22Rv1 (cell line): ENCODE results near the gene ALKBH5.

Experiments used
- H3K27ac ChIP-seq: fragments of 450-650 bp; 2 replicates; pipeline ENCODE4 v1.5.1; 2017
- CTCF ChIP-seq: fragments of 450-650 bp; IDR thresholded peaks from 2 replicates; pipeline ENCODE4 v1.5.1; 2017; ENCODE audit warnings: mild to moderate bottlenecking
- ZFX ChIP-seq: fragments of 450-650 bp; IDR thresholded peaks from 2 replicates; pipeline ENCODE4 v1.6.1; 2017; ENCODE audit warnings: antibody characterized with exemption, borderline replicate concordance

The ALKBH5 gene

GRCh38 chr17:18257268-18257981 lies 73.8 kb downstream of the ALKBH5 start:
- TF ChIP-seq CTCF (no peak), ZFX (no peak)
- peak overlapping the region; percentile 87 for H3K27ac ChIP-seq

DNA sequence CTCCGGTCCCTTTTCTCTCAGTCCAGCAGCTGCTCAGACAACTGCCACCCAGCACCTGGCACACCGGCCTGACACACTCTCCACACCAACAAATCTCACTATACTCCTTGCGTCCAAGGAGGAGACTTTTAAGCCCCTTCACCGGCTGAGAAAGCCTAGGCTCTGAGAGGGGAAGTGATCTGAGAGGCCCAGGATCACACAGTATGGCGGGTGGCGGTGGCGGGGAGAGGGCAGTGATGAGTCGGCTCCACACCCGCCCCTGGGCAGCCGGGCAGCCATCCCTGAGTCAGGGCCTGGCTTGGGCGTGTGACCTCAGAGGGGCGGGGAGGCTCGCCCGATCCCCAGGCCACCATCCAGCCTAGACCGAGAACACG lies 74.3 kb downstream of the ALKBH5 start:
- TF ChIP-seq CTCF (no peak), ZFX (no peak)
- peak overlapping the region; percentile 87 for H3K27ac ChIP-seq

DNA sequence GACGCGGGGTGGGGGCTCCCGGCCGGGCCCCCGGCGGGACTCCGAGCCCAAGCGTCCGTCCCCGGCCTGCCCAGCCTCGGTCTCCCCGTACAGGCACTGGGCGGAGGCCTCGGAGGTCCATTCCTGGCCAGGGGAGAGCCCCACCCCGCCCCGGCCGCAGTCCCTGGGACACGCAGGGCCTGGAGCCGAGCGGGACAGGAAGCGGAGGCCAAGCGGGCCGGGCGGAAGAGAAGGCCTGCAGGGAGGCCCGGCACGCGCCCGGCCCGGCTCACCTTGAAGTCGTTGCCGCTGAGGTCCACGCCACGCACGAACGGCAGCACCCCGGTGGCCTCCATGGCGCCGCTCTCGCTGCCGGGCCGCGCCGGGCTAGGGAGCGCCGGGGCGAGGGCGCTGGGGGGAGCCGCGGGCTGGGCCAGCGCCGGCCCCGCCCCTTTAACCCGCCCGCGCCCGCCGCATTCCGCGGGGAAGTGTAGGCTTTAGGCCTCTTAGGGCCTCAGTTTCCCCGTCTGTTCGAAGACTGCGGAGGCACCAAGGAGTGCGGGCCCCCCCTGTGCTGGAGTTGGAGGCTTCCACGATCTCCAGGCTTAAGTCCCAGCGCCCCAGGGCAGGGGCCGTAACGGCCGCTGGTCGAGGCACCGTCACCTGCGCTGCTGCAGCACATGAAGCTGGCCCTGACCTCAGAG lies 74.9 kb downstream of the ALKBH5 start, which contains the start of gene FLII:
TSS of gene FLII (minus strand) at position 383 of the 683 bp plus-strand sequence. CDS start at position 335, 48 bp downstream.
- TF ChIP-seq ZFX (no peak), CTCF (no peak)
- H3K27ac ChIP-seq: peak within 1 kb of the TSS; percentile 87
